ENCODE measurements around the gene PRKAG2. TPM values are rescaled to one million over a fixed set of nuclear protein-coding genes. Genes with fewer than 3 reads are reported as not detected.

Gene PRKAG2
- total and polyA plus RNA-seq, 2 of the 13 experiments (the other 11 are each of a cell fraction or from before 2014, with no cell fraction given) = 0.90 to 1.3 TPM

DNA sequence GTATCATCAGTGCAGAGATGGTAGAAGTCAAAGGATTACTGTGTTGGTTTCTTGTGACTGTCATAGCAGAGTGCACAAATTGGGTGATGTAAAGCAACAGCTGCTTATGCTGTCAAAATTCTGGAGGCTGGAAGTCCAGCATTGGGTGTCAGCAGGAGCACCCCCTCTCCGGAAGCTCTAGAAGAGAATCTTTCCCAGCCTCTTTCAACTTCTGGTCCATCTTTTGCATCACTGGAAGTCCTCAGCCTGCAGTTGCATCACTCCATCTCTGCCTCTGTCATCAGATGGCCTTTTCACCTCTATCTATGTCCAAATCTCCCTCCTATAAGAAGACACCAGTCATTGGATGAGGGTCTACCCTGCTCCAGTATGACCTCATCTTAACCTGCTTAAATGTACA, 43.6 kb upstream of the PRKAG2 start:
- Histone ChIP-seq H3K79me2 (ENCODE audit: insufficient read depth, low read length) (no peaks in the 10 kb centered on the region), H3K4me1 (ENCODE audit: insufficient read depth, low read length) (peaks cover 16% of the 10 kb centered on the region), H3K9me3 (ENCODE audit: low read length) (no peaks in the 10 kb centered on the region), H3K4me2 (ENCODE audit: low read depth, low read length) (no peak overlapping the region), H4K20me1 (ENCODE audit: insufficient read depth, low read length) (no peaks in the 10 kb centered on the region), H3K4me3 (replicated peaks in 1 of 3; ENCODE audit: insufficient read depth in 1 of 3, low read depth in 2 of 3, low read length in 3 of 3) (no peak overlapping the region), H3K9ac (ENCODE audit: insufficient read depth, low read depth, low read length) (no peak overlapping the region), H3K27me3 (ENCODE audit: control insufficient read depth in 1 of 2, insufficient read depth in 2 of 2, low read length in 2 of 2) (peaks cover 0 to 2% of the 10 kb centered on the region in 2 experiments; a peak in 1 of 5 replicates), H3K36me3 (replicated peaks in 1 of 2; ENCODE audit: control insufficient read depth in 1 of 2, insufficient read depth in 2 of 2, low read length in 2 of 2) (no peaks in the 10 kb centered on the region), H2AFZ (ENCODE audit: low read length) (no peak overlapping the region), H3K27ac (ENCODE audit: extremely low read length, insufficient read depth, low read length) (no peak overlapping the region)
- intact Hi-C loops (cut with micrococcal nuclease; ENCODE audit: unreplicated experiment) = no loop called here
- POLR2A ChIA-PET = no interaction called here
- TF ChIP-seq CBX2 (IDR thresholded peaks at IDR 0.05; ENCODE audit: low read depth, low read length) (no peak), CBX2 (CRISPR knock-in tag; IDR thresholded peaks at IDR 0.05; ENCODE audit: low read depth) (no peak), HMGA1 (CRISPR knock-in tag; conservative IDR thresholded peaks at IDR 0.05) (no peak), ZFP36L2 (CRISPR knock-in tag; IDR thresholded peaks at IDR 0.05) (no peak), KLF12 (CRISPR knock-in tag; IDR thresholded peaks at IDR 0.05; ENCODE audit: borderline replicate concordance) (no peak), MTA1 (CRISPR knock-in tag; IDR thresholded peaks at IDR 0.05; ENCODE audit: borderline replicate concordance) (no peak), REPIN1 (CRISPR knock-in tag; IDR thresholded peaks at IDR 0.05; ENCODE audit: borderline replicate concordance, low read depth) (no peak), GATAD2A (CRISPR knock-in tag; IDR thresholded peaks at IDR 0.05) (no peak), ZNF501 (CRISPR knock-in tag; IDR thresholded peaks at IDR 0.05) (no peak), ZSCAN22 (CRISPR knock-in tag; IDR thresholded peaks at IDR 0.05) (no peak), ZNF563 (CRISPR knock-in tag; IDR thresholded peaks at IDR 0.05) (no peak), ZNF530 (CRISPR knock-in tag; IDR thresholded peaks at IDR 0.05; ENCODE audit: low read depth) (no peak), ZNF776 (CRISPR knock-in tag; IDR thresholded peaks at IDR 0.05) (no peak), ZNF441 (CRISPR knock-in tag; IDR thresholded peaks at IDR 0.05; ENCODE audit: borderline replicate concordance) (no peak), ZNF572 (CRISPR knock-in tag; IDR thresholded peaks at IDR 0.05) (no peak), KDM2A (CRISPR knock-in tag; IDR thresholded peaks at IDR 0.05; ENCODE audit: borderline replicate concordance, low read depth) (no peak), KLF16 (CRISPR knock-in tag; IDR thresholded peaks at IDR 0.05) (no peak)
- TF ChIP-seq, protein P1, sequence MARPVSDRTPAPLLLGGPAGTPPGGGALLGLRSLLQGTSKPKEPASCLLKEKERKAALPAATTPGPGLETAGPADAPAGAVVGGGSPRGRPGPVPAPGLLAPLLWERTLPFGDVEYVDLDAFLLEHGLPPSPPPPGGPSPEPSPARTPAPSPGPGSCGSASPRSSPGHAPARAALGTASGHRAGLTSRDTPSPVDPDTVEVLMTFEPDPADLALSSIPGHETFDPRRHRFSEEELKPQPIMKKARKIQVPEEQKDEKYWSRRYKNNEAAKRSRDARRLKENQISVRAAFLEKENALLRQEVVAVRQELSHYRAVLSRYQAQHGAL (CRISPR knock-in tag; IDR thresholded peaks at IDR 0.05; ENCODE audit: not compliant biosample characterization) = no peak
- TF ChIP-seq, protein P2, sequence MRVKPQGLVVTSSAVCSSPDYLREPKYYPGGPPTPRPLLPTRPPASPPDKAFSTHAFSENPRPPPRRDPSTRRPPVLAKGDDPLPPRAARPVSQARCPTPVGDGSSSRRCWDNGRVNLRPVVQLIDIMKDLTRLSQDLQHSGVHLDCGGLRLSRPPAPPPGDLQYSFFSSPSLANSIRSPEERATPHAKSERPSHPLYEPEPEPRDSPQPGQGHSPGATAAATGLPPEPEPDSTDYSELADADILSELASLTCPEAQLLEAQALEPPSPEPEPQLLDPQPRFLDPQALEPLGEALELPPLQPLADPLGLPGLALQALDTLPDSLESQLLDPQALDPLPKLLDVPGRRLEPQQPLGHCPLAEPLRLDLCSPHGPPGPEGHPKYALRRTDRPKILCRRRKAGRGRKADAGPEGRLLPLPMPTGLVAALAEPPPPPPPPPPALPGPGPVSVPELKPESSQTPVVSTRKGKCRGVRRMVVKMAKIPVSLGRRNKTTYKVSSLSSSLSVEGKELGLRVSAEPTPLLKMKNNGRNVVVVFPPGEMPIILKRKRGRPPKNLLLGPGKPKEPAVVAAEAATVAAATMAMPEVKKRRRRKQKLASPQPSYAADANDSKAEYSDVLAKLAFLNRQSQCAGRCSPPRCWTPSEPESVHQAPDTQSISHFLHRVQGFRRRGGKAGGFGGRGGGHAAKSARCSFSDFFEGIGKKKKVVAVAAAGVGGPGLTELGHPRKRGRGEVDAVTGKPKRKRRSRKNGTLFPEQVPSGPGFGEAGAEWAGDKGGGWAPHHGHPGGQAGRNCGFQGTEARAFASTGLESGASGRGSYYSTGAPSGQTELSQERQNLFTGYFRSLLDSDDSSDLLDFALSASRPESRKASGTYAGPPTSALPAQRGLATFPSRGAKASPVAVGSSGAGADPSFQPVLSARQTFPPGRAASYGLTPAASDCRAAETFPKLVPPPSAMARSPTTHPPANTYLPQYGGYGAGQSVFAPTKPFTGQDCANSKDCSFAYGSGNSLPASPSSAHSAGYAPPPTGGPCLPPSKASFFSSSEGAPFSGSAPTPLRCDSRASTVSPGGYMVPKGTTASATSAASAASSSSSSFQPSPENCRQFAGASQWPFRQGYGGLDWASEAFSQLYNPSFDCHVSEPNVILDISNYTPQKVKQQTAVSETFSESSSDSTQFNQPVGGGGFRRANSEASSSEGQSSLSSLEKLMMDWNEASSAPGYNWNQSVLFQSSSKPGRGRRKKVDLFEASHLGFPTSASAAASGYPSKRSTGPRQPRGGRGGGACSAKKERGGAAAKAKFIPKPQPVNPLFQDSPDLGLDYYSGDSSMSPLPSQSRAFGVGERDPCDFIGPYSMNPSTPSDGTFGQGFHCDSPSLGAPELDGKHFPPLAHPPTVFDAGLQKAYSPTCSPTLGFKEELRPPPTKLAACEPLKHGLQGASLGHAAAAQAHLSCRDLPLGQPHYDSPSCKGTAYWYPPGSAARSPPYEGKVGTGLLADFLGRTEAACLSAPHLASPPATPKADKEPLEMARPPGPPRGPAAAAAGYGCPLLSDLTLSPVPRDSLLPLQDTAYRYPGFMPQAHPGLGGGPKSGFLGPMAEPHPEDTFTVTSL (CRISPR knock-in tag; IDR thresholded peaks at IDR 0.05; ENCODE audit: borderline replicate concordance) = no peak
- FAIRE-seq (no peak), DNase-seq (ENCODE audit: low spot score) (no peak), ATAC-seq (no peak)
- in situ Hi-C loops (cut with HindIII; ENCODE audit: extremely low pct_ligation_motif_present, low pct_unique_long_range_greater_than_20kb) = no loop called here
- CTCF ChIA-PET (ENCODE audit: low intra/inter-chr PET ratio, low total read pairs) = no interaction called here
- no TSS peak for BruUV-seq (replicated peaks)
- 100% methylated on average over 1 of the region's 1 CpG for WGBS (ENCODE audit: low lambda C conversion rate)
